Stimulated activated CD4-positive, alpha-beta T cell treated with anti-CD3 and anti-CD28 coated beads, Interleukin-15, amount 100 ng/mL, for 24 hours (primary cell): ENCODE data around the gene IQCM.

Source experiments
- DNase-seq: peaks from one replicate; pipeline ENCODE4 v3.0.0-alpha.2; 2020

Gene IQCM

GRCh38 chr4:149815743-149816142 lies at the start of gene IQCM:
Gene IQCM (minus strand): TSS chr4:149815843. CDS start chr4:149742691, 73,152 bp downstream.
- DNase-seq, result no peak

- DNase-seq, result no peak
Measured at GRCh38 chr4:149857446-149857845, 41.8 kb upstream of the IQCM start.

GRCh38 chr4:149845743-149846142 lies 30.1 kb upstream of the IQCM start:
- no peak for DNase-seq

- DNase-seq, result no peak
Measured at GRCh38 chr4:149841686-149842085, 26.0 kb upstream of the IQCM start.

GRCh38 chr4:149838036-149838435 lies 22.4 kb upstream of the IQCM start:
- DNase-seq, result no peak

GRCh38 chr4:149836546-149836945 lies 20.9 kb upstream of the IQCM start:
- DNase-seq, result no peak

- DNase-seq, result no peak
Measured at GRCh38 chr4:149835280-149835679, 19.6 kb upstream of the IQCM start.

- DNase-seq, result no peak
Measured at GRCh38 chr4:149831656-149832208, 16.1 kb upstream of the IQCM start.

- DNase-seq, result no peak
Measured at GRCh38 chr4:149830823-149831222, 15.2 kb upstream of the IQCM start.

GRCh38 chr4:149825336-149825735 lies 9.7 kb upstream of the IQCM start:
- no peak for DNase-seq

GRCh38 chr4:149823769-149824221 lies 8.2 kb upstream of the IQCM start:
- no peak for DNase-seq

- no peak for DNase-seq
Measured at GRCh38 chr4:149801416-149801815, 14.2 kb downstream of the IQCM start.

GRCh38 chr4:149799546-149799945 lies 16.1 kb downstream of the IQCM start:
- DNase-seq, result no peak

GRCh38 chr4:149796381-149796780 lies 19.3 kb downstream of the IQCM start:
- no peak for DNase-seq

- no peak for DNase-seq
Measured at GRCh38 chr4:149795256-149795655, 20.4 kb downstream of the IQCM start.

GRCh38 chr4:149794352-149794751 lies 21.3 kb downstream of the IQCM start:
- DNase-seq, result no peak

- DNase-seq, result no peak
Measured at GRCh38 chr4:149793459-149793858, 22.2 kb downstream of the IQCM start.

GRCh38 chr4:149791851-149792250 lies 23.8 kb downstream of the IQCM start:
- no peak for DNase-seq

- DNase-seq, result no peak
Measured at GRCh38 chr4:149790172-149790907, 25.3 kb downstream of the IQCM start.

- DNase-seq, result no peak
Measured at GRCh38 chr4:149788300-149788699, 27.3 kb downstream of the IQCM start.

- DNase-seq, result no peak
Measured at GRCh38 chr4:149785696-149786431, 29.8 kb downstream of the IQCM start.

- DNase-seq, result no peak
Measured at GRCh38 chr4:149784018-149784417, 31.6 kb downstream of the IQCM start.

- DNase-seq, result no peak
Measured at GRCh38 chr4:149781150-149781549, 34.5 kb downstream of the IQCM start.

- DNase-seq, result no peak
Measured at GRCh38 chr4:149768477-149768876, 47.2 kb downstream of the IQCM start.
